Activated CD4-positive, alpha-beta T cell treated with anti-CD3 and anti-CD28 coated beads, Interleukin-2, amount 50 U/mL, for 24 hours (primary cell): ENCODE data around the gene PET100.

Experiments
- DNase-seq, 2 donors: peaks; one replicate each; pipeline ENCODE4 v3.0.0-alpha.2; 2020; ENCODE audit warnings: low read depth in 1 of 2, low spot score in 1 of 2

Gene PET100

GRCh38 chr19:7629347-7630054 is at the start of gene PET100, which contains the start of gene XAB2:
TSS of gene PET100 (plus strand) at chr19:7629793. CDS start at chr19:7629834, 41 bp downstream.
TSS of gene XAB2 (minus strand) at chr19:7629545. CDS start at chr19:7629527, 18 bp downstream.
- peak; percentile 89 to 95 for DNase-seq

- DNase-seq, result no peak
Measured at GRCh38 chr19:7582446-7582845, 47.1 kb upstream of the PET100 start.

GRCh38 chr19:7589822-7590221 is 39.8 kb upstream of the PET100 start:
- DNase-seq, result no peak

DNA sequence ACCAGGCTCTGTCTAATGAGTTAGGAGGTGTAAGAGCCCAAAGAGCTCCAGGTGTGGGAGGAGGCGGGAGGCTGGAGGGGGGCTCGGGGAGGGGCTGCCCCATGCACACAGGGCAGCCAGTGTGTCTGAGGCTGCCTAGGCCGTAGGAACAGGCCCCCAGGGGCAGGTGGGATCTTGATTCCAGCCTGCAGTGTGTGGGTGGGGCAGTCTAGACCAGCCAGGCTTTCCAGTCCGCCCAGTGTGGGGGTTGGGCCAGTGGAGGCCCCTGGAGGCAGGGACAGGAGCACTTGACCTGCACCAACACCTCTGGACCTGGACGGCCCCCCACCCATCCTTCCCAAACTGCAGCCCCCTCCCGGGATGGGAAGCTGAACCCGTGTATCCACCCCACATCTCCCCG is 39.3 kb upstream of the PET100 start:
- DNase-seq, result no peak

GRCh38 chr19:7595466-7596133 is 34.0 kb upstream of the PET100 start, which contains the start of gene CAMSAP3:
TSS of gene CAMSAP3 (plus strand) at chr19:7595863. CDS start at chr19:7596003, 140 bp downstream.
- DNase-seq, result no peak

GRCh38 chr19:7596211-7596937 is 33.2 kb upstream of the PET100 start:
- DNase-seq, result no peak

GRCh38 chr19:7597689-7598088 is 31.9 kb upstream of the PET100 start:
- no peak for DNase-seq

- DNase-seq, result no peak
Measured at GRCh38 chr19:7598180-7598579, 31.4 kb upstream of the PET100 start.

GRCh38 chr19:7600721-7601120 is 28.9 kb upstream of the PET100 start:
- DNase-seq, result no peak

DNA sequence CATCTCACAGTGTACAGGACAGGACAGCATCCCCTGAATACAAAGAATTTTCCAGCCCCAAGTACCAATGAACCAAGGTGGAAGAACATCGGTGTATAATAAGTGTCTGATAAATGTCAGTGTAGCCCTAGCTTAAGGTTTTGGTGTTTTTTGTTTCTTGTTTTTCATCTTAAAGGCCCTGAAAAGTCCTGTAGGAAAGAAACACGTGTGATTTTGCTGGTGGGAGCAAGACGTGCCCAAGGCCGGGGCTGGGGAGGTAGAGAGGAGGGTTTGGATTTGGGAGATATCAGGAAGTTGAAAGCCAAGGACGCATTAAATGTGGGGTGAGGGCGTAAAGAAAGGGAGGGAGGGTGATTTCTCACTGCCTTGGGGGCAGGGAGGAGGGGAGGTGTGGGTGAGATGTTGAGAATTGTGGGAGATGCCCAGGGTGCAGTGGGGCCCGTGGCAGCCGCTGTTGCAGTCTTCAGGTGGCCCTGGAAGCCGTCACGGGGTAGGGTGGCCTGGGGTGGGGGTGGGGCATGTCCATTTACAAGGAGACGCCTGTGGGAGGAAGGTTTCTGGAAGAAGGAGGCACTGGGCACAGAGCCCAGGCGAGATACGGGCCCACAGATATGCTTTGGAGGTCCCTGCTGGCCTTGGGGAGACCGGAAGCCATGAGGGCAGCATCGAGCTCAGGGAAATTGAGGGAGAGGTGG is 27.2 kb upstream of the PET100 start:
- no peak for DNase-seq

- DNase-seq, result no peak
Measured at GRCh38 chr19:7602935-7603497, 26.6 kb upstream of the PET100 start.

GRCh38 chr19:7603919-7604318 is 25.7 kb upstream of the PET100 start:
- no peak for DNase-seq

DNA sequence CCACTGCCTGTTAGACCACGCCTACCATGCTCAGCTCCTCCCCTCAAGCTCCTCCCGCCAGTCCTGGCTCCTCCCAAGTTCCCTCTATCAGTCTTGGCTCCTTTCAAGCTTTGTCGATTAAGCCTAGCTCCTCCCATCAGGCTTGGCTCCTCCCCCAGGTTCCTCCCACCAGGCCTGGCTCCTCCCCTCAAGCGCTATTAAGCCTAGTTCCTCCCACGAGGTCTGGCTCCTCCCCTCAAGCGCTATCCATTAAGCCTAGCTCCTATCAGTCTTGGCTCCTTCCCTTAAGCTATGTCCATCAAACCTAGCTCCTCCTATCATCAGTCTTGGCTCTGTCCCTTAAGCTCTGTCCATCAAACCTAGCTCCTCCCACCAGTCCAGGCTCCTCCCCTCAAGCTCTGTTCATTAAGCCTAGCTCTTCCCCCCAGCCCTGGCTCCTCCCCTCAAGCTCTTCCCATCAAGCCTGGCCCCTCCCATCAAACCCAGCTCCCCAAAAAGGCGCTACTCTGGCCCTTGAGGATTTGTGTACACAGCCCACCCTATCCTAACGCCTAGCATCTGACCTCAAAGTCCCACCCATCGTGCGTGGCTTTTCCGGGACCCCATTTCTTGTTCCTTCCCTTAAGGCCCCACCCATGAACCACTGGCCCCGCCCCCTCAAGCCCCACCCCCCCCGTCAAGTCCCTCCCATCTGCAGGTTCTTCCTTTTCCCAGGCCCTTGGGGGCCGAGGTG is 23.9 kb upstream of the PET100 start:
- no peak for DNase-seq

- DNase-seq, result no peak
Measured at GRCh38 chr19:7606289-7606688, 23.3 kb upstream of the PET100 start.

DNA sequence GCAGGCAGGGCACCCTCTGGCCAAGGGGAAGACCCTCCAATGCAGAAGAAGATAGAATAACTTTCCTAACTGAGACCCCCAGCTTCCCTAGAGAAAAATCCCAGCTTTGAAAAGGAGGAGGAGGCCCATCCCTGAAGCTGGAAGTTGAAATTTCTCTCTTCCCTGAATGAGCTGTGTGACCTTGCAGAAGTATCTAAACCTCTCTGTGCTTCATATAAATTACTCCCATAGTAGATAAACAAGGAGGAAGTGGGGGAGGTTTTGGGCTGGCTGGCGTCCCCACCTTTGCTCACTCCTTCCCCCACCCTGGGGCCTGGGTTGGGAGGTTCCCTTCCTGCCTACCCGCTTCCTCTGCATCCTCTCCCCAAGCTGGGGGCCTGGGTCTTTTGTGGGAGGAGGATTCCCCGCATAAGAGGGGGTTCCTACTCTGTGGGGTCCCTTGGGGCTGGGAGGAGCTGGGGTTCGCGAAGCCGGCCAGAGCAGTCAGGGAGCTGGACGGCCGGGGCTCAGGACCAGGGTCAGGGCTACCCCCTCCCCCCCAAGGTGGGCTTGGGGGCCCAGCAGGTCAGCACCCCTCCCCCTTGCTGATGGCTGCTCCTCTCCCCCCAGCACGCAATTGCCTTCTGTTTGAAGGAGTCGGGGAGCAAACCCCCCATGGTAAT is 22.2 kb upstream of the PET100 start:
- no peak for DNase-seq

- DNase-seq, result no peak
Measured at GRCh38 chr19:7607874-7608560, 21.6 kb upstream of the PET100 start.

DNA sequence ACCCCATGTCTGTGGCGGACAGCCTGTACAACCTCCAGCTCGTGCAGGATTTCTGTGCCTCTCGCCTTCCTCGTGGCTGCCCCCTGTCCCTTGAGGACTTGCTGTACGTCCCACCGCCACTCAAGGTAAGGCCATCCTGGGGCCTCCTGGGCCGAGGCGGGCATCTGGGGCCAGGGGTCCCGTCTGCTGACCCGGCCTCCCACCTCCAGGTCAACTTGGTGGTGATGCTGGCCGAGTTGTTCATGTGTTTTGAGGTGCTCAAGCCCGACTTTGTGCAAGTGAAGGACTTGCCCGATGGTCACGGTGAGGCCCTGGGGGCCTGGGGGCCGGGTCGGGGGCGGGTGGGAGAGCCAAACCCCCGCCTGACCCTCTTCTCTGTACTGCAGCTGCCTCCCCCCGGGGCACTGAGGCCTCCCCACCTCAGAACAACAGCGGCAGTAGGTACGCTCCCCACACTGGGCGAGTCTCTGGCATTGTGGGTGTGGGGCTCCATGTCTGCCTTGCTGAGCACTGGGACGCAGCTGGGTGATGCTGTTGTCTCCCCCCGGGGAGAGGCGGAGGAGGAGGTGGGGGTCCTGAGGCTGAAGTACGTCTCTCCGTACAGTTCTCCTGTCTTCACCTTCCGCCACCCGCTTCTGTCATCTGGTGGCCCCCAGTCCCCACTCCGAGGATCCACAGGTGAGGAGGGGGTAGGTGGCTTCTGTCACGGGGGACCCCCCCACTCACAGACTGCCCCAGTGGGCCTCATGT is 18.9 kb upstream of the PET100 start:
- no peak for DNase-seq

GRCh38 chr19:7611541-7612279 is 17.9 kb upstream of the PET100 start:
- DNase-seq, result no peak
